K562 treated with DMSO at 1 percent for 48 hours (cell line): ENCODE measurements around the gene C4A. TPM values are rescaled to one million over a fixed set of nuclear protein-coding genes. Genes with fewer than 3 reads are reported as not detected.

Experiments
- total RNA-seq: library from RNA; unstranded; fragments of 300-600 nt; gene quantifications from 2 replicates; pipeline ENCODE4 v1.2.3, GENCODE V29; 2022; ENCODE audit warnings: low replicate concordance; ENCODE audit errors: extremely low read depth

The C4A gene
- total RNA-seq = not detected in 2 replicates

DNA sequence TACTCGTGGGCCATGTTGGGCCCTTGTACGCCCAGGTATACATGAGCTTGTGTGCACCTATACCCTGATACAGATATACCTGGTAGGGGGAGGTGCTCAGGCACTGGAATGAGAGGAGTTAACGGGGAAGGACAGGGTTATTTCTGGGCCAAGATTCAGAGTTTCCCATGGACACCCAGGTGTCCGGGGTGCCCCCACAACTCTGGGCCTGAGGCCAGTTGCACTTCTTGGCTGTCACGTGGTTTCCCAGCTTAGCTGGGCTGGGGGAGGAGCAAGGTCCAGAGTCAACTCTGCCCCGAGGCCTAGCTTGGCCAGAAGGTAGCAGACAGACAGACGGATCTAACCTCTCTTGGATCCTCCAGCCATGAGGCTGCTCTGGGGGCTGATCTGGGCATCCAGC, at the start of gene C4A:
TSS of gene C4A (plus strand) at position 314 of the 400 bp plus-strand sequence. CDS start at position 365, 51 bp downstream.

GRCh38 chr6:31945507-31946369, 36.1 kb upstream of the C4A start, which contains the start of gene CFB:
Gene CFB (plus strand): TSS chr6:31946095. CDS start chr6:31946222, 127 bp downstream.

DNA sequence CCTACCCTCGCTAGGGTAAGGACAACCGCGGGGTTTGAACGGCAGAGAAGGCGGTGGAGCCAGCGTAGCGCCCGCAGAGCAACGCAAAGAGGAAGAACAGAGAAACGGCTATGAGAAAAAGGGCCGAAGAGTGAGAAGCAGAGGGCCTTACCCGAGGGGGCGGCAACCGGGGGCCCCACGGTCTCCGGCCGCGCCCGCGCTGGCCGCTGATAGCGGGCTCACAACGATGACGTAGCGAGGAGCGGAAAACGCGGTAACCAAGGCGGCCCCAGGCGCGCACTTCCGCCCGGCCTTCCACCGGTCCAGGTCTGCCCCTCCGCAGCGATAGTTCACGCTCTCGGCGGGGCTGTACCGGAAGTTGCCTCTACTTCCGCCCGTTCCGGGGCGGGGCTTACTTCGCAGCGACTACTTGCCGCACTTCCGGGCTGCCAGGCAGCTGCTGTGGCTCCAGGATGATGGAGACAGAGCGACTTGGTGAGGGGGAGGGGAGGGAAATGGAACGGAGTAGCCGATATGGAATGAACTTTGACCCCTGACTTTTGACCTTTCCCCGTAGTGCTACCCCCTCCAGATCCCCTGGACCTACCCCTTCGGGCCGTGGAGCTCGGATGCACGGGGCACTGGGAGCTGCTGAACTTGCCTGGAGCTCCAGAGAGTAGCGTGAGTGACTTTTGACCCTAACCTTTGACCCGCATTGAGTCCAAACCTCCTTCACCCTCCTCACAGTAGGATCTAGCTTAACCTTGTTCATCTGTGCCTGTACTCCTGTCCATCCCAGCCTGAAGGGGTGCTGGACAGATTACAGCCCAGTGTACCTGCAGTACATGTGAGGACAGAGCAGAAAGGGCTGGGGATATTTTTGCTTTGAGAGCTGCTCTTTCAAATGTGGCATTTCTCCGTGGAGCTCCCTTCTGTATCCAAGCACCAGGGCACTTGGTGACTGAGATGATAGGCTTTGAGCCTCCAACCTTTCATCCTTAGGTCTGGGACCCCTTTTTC, 22.8 kb upstream of the C4A start, which contains the start of the genes NELFE and SKIC2:
TSS of gene NELFE (minus strand) at position 231 of the 999 bp plus-strand sequence. CDS start 525 bp downstream, outside the sequence.
TSS of gene SKIC2 (plus strand) at position 435 of the 999 bp plus-strand sequence. CDS start at position 453, 18 bp downstream.

GRCh38 chr6:31971993-31972708, 9.7 kb upstream of the C4A start, which contains the start of gene DXO:
Gene DXO (minus strand): TSS chr6:31972138. CDS start chr6:31971675, 463 bp downstream.

GRCh38 chr6:32014547-32014946, 32.7 kb downstream of the C4A start, which contains the start of gene C4B:
Gene C4B (plus strand): TSS chr6:32014795. CDS start chr6:32014846, 51 bp downstream.

GRCh38 chr6:32037598-32038524, 56.0 kb downstream of the C4A start, which contains the start of gene CYP21A2:
Gene CYP21A2 (plus strand): TSS chr6:32038415. CDS start chr6:32038423, 8 bp downstream.

Other genes with a start within 250 kb of the C4A start
- gene CLIC1, start 245.5 kb upstream of the C4A start, total RNA-seq = 1,281 TPM in 1 of 2 replicates, not detected in the other
- gene MSH5, start 242.1 kb upstream of the C4A start, total RNA-seq = not detected in 2 replicates
- gene SAPCD1, start 219.4 kb upstream of the C4A start, total RNA-seq = not detected in 2 replicates
- not detected in 2 replicates for gene VWA7, start 204.7 kb upstream of the C4A start, total RNA-seq
- 668 TPM in 1 of 2 replicates, not detected in the other for gene VARS1, start 186.3 kb upstream of the C4A start, total RNA-seq
- gene LSM2, start 175.1 kb upstream of the C4A start, total RNA-seq = not detected in 2 replicates
- not detected in 2 replicates for gene HSPA1L, start 166.8 kb upstream of the C4A start, total RNA-seq
- not detected in 2 replicates for gene HSPA1A, start 166.5 kb upstream of the C4A start, total RNA-seq
- gene HSPA1B, start 154.3 kb upstream of the C4A start, total RNA-seq = 760 TPM in 1 of 2 replicates, not detected in the other
- gene NEU1, start 119.2 kb upstream of the C4A start, total RNA-seq = 455 TPM in 1 of 2 replicates, not detected in the other
- gene SLC44A4, start 103.1 kb upstream of the C4A start, total RNA-seq = not detected in 2 replicates
- gene EHMT2, start 84.4 kb upstream of the C4A start, total RNA-seq = not detected in 2 replicates
- not detected in 2 replicates for gene ZBTB12, start 80.0 kb upstream of the C4A start, total RNA-seq
- not detected in 2 replicates for gene C2, start 54.3 kb upstream of the C4A start, total RNA-seq
- not detected in 2 replicates for gene CFB, start 36.0 kb upstream of the C4A start, total RNA-seq
- not detected in 2 replicates for gene NELFE, start 23.1 kb upstream of the C4A start, total RNA-seq
- not detected in 2 replicates for gene SKIC2, start 22.9 kb upstream of the C4A start, total RNA-seq
- 217 TPM in 1 of 2 replicates, not detected in the other for gene DXO, start 9.9 kb upstream of the C4A start, total RNA-seq
- not detected in 2 replicates for gene C4B, start 32.7 kb downstream of the C4A start, total RNA-seq
- not detected in 2 replicates for gene CYP21A2, start 56.4 kb downstream of the C4A start, total RNA-seq
- gene TNXB, start 127.3 kb downstream of the C4A start, total RNA-seq = not detected in 2 replicates
- gene ATF6B, start 146.2 kb downstream of the C4A start, total RNA-seq = not detected in 2 replicates
- gene FKBPL, start 148.2 kb downstream of the C4A start, total RNA-seq = not detected in 2 replicates
- not detected in 2 replicates for gene PRRT1, start 169.9 kb downstream of the C4A start, total RNA-seq
- gene PPT2, start 172.1 kb downstream of the C4A start, total RNA-seq = not detected in 2 replicates
- not detected in 2 replicates for gene EGFL8, start 182.5 kb downstream of the C4A start, total RNA-seq
- not detected in 2 replicates for gene AGPAT1, start 194.0 kb downstream of the C4A start, total RNA-seq
- gene RNF5, start 196.3 kb downstream of the C4A start, total RNA-seq = not detected in 2 replicates
- not detected in 2 replicates for gene AGER, start 202.2 kb downstream of the C4A start, total RNA-seq
- gene PBX2, start 208.1 kb downstream of the C4A start, total RNA-seq = not detected in 2 replicates
- not detected in 2 replicates for gene GPSM3, start 210.6 kb downstream of the C4A start, total RNA-seq
- gene NOTCH4, start 242.0 kb downstream of the C4A start, total RNA-seq = not detected in 2 replicates